ENCODE results near the gene TPPP2. TPM values are rescaled to one million over a fixed set of nuclear protein-coding genes. Genes with fewer than 3 reads are reported as not detected.

TPPP2 gene
- total RNA-seq, 1 donor from 2014 or later: not detected

DNA sequence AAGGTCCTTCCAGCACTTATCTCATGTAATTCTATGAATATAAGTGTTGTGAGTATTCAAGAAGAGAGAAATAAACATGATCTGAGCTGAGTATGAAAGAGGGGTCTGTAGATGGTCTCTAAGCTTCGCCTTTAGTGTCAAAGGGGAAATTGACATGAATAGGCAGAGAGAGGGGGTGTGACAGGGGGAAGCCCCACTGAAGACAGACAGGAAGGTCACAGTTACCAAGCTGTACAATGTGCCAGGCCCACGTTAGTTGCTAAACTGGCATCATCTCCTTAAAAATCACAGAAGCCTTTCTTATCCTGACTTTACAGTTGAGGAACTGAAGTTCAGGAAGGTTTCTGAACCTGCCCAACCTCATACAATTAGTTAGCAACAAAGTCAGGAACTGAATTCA lies 47.7 kb downstream of the TPPP2 start:
- ATAC-seq: no peak

DNA sequence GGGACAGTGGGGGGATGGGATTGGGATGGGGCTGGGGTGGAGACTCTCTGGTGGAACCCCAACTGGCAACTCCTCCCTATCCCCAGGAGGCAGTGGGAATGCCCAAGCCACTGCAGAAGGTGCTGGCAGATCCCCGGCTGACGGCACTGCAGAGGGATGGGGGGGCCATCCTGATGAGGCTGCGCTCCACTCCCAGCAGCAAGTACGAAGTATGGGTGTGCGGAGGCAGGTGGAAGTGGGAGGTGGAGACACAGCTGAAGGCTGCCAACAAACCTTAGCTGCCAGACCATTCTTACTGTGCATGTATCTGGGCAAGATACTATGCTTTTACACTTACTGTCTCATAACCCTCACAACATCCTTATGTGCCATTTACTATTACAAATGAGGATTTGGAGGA lies 48.3 kb downstream of the TPPP2 start:
- ATAC-seq: no peak

GRCh38 chr14:21078726-21079125 lies 48.7 kb downstream of the TPPP2 start:
- ATAC-seq: no peak

- no peak for ATAC-seq
These were observed 51.6 kb downstream of the TPPP2 start for GRCh38 chr14:21081521-21082142.

Other genes with a start within 250 kb of the TPPP2 start
- 0.40 TPM for gene RNASE6, start 248.9 kb upstream of the TPPP2 start, total RNA-seq
- gene RNASE1, start 227.4 kb upstream of the TPPP2 start, total RNA-seq: 8.6 TPM
- gene RNASE3, start 138.8 kb upstream of the TPPP2 start, total RNA-seq: not detected
- not detected for gene RNASE2, start 74.7 kb upstream of the TPPP2 start, total RNA-seq
- 37.8 TPM for gene METTL17, start 40.2 kb upstream of the TPPP2 start, total RNA-seq
- 15.7 TPM for gene SLC39A2, start 30.9 kb upstream of the TPPP2 start, total RNA-seq
- gene NDRG2, start 5.2 kb upstream of the TPPP2 start, total RNA-seq: 54.7 TPM
- not detected for gene RNASE13, start 4.6 kb downstream of the TPPP2 start, total RNA-seq
- 2.7 TPM for gene RNASE7, start 12.1 kb downstream of the TPPP2 start, total RNA-seq
- not detected for gene RNASE8, start 27.6 kb downstream of the TPPP2 start, total RNA-seq
- 2.3 TPM for gene ARHGEF40, start 40.1 kb downstream of the TPPP2 start, total RNA-seq
- gene ZNF219, start 68.4 kb downstream of the TPPP2 start, total RNA-seq: 40.4 TPM
- 1.6 TPM for gene TMEM253, start 70.8 kb downstream of the TPPP2 start, total RNA-seq
- gene OR5AU1, start 125.8 kb downstream of the TPPP2 start, total RNA-seq: not detected
- 415 TPM for gene HNRNPC, start 239.2 kb downstream of the TPPP2 start, total RNA-seq
- not detected for gene RPGRIP1, start 249.9 kb downstream of the TPPP2 start, total RNA-seq